ENCODE data around the gene OPRD1.

OPRD1 gene

GRCh38 chr1:28830814-28831213 lies 18.8 kb downstream of the OPRD1 start:
- H3K27ac ChIP-seq: no peak overlapping the region
- no peak overlapping the region for H3K9ac ChIP-seq
- no peaks in the 10 kb centered on the region for H3K79me2 ChIP-seq (ENCODE audit: insufficient read depth, low read depth)
- no peaks in the 10 kb centered on the region for H3K36me3 ChIP-seq (ENCODE audit: insufficient read depth)
- H3K4me3 ChIP-seq (IDR thresholded peaks at IDR 0.05; ENCODE audit: insufficient read depth, low read depth, low read length): no peak overlapping the region
- no peak overlapping the region for H3K4me2 ChIP-seq
- H3K4me1 ChIP-seq (ENCODE audit: low read depth, poor library complexity, severe bottlenecking): peaks cover 21% of the 10 kb centered on the region
- TF ChIP-seq CTCF (conservative IDR thresholded peaks at IDR 0.05; ENCODE audit: low read depth, low read length): no peak
- no peaks in the 10 kb centered on the region for H4K20me1 ChIP-seq (ENCODE audit: insufficient read depth)
- H3K27me3 ChIP-seq (ENCODE audit: insufficient read depth, low read depth): no peaks in the 10 kb centered on the region
- H2AFZ ChIP-seq (ENCODE audit: low read depth): no peak overlapping the region

GRCh38 chr1:28832966-28833365 lies 21.0 kb downstream of the OPRD1 start:
- Histone ChIP-seq H4K20me1 (ENCODE audit: insufficient read depth) (no peaks in the 10 kb centered on the region), H2AFZ (ENCODE audit: low read depth) (no peak overlapping the region), H3K4me3 (IDR thresholded peaks at IDR 0.05; ENCODE audit: insufficient read depth, low read depth, low read length) (no peak overlapping the region), H3K27me3 (ENCODE audit: insufficient read depth, low read depth) (no peaks in the 10 kb centered on the region), H3K4me2 (no peak overlapping the region), H3K9ac (no peak overlapping the region), H3K27ac (no peak overlapping the region), H3K36me3 (ENCODE audit: insufficient read depth) (no peaks in the 10 kb centered on the region), H3K79me2 (ENCODE audit: insufficient read depth, low read depth) (no peaks in the 10 kb centered on the region), H3K4me1 (ENCODE audit: low read depth, poor library complexity, severe bottlenecking) (peaks cover 21% of the 10 kb centered on the region)
- TF ChIP-seq CTCF (conservative IDR thresholded peaks at IDR 0.05; ENCODE audit: low read depth, low read length): no peak

GRCh38 chr1:28833381-28833780 lies 21.4 kb downstream of the OPRD1 start:
- no peaks in the 10 kb centered on the region for H3K79me2 ChIP-seq (ENCODE audit: insufficient read depth, low read depth)
- TF ChIP-seq CTCF (conservative IDR thresholded peaks at IDR 0.05; ENCODE audit: low read depth, low read length): no peak
- H2AFZ ChIP-seq (ENCODE audit: low read depth): no peak overlapping the region
- no peaks in the 10 kb centered on the region for H3K27me3 ChIP-seq (ENCODE audit: insufficient read depth, low read depth)
- H3K4me1 ChIP-seq (ENCODE audit: low read depth, poor library complexity, severe bottlenecking): peaks cover 21% of the 10 kb centered on the region
- no peak overlapping the region for H3K27ac ChIP-seq
- no peak overlapping the region for H3K9ac ChIP-seq
- no peaks in the 10 kb centered on the region for H4K20me1 ChIP-seq (ENCODE audit: insufficient read depth)
- H3K4me2 ChIP-seq: no peak overlapping the region
- no peaks in the 10 kb centered on the region for H3K36me3 ChIP-seq (ENCODE audit: insufficient read depth)
- no peak overlapping the region for H3K4me3 ChIP-seq (IDR thresholded peaks at IDR 0.05; ENCODE audit: insufficient read depth, low read depth, low read length)

GRCh38 chr1:28835237-28835650 lies 23.3 kb downstream of the OPRD1 start:
- Histone ChIP-seq H3K36me3 (ENCODE audit: insufficient read depth) (no peaks in the 10 kb centered on the region), H2AFZ (ENCODE audit: low read depth) (no peak overlapping the region; the same call in 1 of the 2 replicates), H4K20me1 (ENCODE audit: insufficient read depth) (no peaks in the 10 kb centered on the region), H3K27ac (no peak overlapping the region), H3K27me3 (ENCODE audit: insufficient read depth, low read depth) (no peaks in the 10 kb centered on the region), H3K4me1 (ENCODE audit: low read depth, poor library complexity, severe bottlenecking) (peaks cover 21% of the 10 kb centered on the region), H3K4me2 (no peak overlapping the region), H3K79me2 (ENCODE audit: insufficient read depth, low read depth) (no peaks in the 10 kb centered on the region), H3K9ac (no peak overlapping the region), H3K4me3 (IDR thresholded peaks at IDR 0.05; ENCODE audit: insufficient read depth, low read depth, low read length) (no peak overlapping the region)
- TF ChIP-seq CTCF (conservative IDR thresholded peaks at IDR 0.05; ENCODE audit: low read depth, low read length): no peak
